HFF-Myc (cell line): ENCODE measurements around the gene ASMTL.

Experiments
- DNase-seq: peaks from one replicate; pipeline ENCODE4 v3.0.0-alpha.2; 2011; ENCODE audit warnings: low read depth; ENCODE audit errors: extremely low read depth
- H3K4me3 ChIP-seq: replicated peaks from 2 replicates; pipeline ENCODE4 v1.5.1; 2011; ENCODE audit warnings: low read depth, mild to moderate bottlenecking, control low read depth, low read length
- TF ChIP-seq, protein P1 (sequence below): IDR thresholded peaks from 2 replicates; pipeline ENCODE4 v1.5.1; 2012; ENCODE audit warnings: mild to moderate bottlenecking, low read depth, low read length, control low read depth; ENCODE audit errors: missing control alignments

ASMTL gene

DNA sequence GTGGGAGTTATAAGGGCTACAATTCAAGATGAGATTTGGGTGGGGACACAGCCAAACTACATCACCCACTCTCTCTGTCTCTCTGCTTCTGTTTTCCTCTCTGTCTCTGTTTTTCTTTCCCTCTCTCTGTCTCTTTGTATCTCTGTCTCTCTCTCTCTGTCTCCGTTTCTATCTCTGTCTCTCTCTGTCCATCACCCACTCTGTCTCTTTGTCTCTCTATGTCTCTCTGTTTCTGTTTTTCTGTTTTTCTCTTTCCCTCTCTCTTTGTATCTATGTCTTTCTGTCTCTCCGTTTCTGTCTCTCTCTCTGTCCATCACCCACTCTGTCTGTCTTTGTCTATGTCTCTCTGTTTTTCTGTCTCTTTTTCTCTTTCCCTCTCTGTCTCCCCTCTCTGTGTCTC, 90.8 kb downstream of the ASMTL start:
- H3K4me3 ChIP-seq, result no peak overlapping the region
- TF ChIP-seq, protein P1, sequence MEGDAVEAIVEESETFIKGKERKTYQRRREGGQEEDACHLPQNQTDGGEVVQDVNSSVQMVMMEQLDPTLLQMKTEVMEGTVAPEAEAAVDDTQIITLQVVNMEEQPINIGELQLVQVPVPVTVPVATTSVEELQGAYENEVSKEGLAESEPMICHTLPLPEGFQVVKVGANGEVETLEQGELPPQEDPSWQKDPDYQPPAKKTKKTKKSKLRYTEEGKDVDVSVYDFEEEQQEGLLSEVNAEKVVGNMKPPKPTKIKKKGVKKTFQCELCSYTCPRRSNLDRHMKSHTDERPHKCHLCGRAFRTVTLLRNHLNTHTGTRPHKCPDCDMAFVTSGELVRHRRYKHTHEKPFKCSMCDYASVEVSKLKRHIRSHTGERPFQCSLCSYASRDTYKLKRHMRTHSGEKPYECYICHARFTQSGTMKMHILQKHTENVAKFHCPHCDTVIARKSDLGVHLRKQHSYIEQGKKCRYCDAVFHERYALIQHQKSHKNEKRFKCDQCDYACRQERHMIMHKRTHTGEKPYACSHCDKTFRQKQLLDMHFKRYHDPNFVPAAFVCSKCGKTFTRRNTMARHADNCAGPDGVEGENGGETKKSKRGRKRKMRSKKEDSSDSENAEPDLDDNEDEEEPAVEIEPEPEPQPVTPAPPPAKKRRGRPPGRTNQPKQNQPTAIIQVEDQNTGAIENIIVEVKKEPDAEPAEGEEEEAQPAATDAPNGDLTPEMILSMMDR, result no peak
- no peak for DNase-seq

DNA sequence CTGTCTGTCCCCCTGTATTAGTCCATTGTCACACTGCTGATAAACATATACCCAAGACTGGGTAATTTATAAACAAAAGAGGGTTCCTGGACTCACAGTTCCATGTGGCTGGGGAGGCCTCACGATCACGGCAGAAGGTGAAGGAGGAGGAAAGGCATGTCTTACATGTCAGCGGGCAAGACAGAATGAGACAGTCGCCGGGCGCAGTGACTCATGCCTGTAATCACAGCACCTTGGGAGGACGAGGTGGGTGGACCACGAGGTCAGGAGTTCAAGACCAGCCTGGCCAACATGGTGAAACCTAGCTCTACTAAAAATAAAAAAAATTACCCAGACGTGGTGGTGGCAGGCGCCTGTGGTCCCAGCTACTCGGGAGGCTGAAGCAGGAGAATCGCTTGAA, 91.4 kb downstream of the ASMTL start:
- TF ChIP-seq, protein P1, result no peak
- no peak overlapping the region for H3K4me3 ChIP-seq
- no peak for DNase-seq

DNA sequence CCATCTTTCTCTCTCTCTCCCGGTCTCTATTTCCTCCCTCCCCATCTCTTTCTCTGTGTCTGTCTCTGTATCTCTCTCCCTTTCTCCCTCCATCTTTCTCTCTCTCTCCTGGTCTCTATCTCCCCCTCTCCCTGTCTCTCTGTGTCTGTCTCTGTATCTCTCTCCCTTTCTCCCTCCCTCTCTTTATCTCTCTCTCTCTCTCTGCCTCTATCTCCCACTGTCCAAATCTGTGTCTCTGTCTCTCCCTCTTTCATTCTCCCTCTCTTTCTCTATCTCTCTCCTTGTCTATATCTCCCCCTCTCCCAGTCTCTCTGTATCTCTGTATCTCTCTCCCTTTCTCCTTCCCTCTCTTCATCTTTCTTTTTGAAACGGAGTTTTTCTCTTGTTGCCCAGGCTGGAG, 92.5 kb downstream of the ASMTL start:
- no peak for DNase-seq
- TF ChIP-seq, protein P1, result no peak
- H3K4me3 ChIP-seq, result no peak overlapping the region

DNA sequence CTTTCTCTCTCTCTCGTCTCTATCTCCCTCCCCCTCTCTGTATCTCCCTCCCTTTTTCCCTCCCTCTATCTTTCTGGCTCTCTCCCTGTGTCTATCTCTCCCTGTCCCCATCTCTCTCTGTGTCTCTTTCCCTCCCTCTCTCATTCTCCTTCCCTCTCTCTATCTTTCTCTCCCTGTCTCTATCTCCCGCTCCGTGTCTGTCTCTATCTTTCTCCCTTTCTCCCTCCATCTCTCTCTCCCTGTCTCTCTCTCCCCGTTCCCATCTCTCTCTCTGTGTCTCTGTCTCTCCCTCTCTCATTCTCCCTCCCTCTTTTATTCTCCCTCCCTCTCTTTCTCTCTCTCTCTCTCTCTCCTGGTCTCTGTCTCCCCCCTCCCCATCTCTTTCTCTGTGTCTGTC, 93.2 kb downstream of the ASMTL start:
- TF ChIP-seq, protein P1, result no peak
- DNase-seq, result no peak
- no peak overlapping the region for H3K4me3 ChIP-seq

DNA sequence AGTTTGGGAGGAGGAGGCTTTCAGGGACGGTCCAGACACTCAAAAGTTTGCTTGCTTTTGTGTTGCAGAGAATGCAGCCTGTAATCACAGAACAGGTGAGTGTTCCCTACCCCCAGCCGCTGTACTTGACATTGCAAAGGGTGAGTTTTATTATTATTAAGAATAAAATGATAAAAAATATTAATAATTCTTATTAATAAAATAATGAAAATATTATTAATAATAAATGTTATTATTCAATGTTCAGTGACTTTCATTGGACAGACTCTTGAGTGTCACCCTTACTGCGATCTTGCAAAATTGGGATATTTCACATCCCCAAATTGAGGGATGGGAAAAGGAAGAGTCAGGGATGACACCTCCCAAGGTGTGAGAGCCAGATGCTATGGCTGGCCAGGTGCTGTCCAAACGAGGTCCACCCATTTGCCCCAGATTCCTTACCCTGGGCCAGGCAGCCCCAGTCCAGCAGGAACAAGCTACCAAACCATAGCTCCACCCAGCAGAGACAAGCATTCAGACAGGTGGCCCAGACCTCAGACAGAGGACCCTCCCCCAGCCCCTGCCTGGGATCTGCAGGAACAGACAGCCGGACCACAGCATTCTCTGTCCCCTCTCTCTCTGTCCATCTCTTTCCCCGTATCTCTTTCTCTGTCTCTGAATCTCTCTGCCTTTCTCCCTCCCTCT, 93.8 kb downstream of the ASMTL start:
- DNase-seq, result no peak
- H3K4me3 ChIP-seq, result no peak overlapping the region
- TF ChIP-seq, protein P1, result no peak

DNA sequence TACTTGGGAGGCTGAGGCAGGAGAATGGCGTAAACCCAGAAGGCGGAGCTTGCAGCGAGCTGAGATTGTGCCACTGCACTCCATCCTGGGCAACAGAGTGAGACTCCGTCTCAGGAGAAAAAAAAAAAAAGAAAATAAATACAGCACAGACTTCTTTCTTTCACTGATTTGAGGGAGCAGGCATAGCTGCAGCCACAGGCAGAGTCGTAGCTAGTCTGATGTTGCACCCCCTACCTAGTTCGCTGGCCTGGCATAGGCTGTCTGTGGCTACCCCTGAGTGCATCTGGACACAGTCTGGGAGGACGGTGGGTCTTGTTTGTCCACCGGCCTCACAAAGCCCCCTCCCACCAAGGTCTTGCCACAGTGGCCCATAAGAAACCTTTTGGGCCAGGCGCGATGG, 94.7 kb downstream of the ASMTL start:
- no peak overlapping the region for H3K4me3 ChIP-seq
- no peak for DNase-seq
- TF ChIP-seq, protein P1, result no peak
